H1 (cell line): ENCODE measurements around the gene ZFP1. TPM values are rescaled to one million over a fixed set of nuclear protein-coding genes. Genes with fewer than 3 reads are reported as not detected.

ENCODE experiments used
- CTCF ChIA-PET: fragments of 300-600 bp; sonication (Branson Sonifier 250); formaldehyde crosslinking; loops from one replicate; lab custom pipeline; 2021; ENCODE audit not compliant: partially characterized antibody; lab: Charles Lee
- POLR2A ChIA-PET: fragments of 300-600 bp; sonication (Branson Sonifier 250); formaldehyde crosslinking; loops from one replicate; lab custom pipeline; 2021; ENCODE audit warnings: inconsistent platforms; ENCODE audit not compliant: partially characterized antibody; lab: Charles Lee
- DNase-seq, 2 experiments: peaks; one replicate each; pipeline versions ENCODE4 v3.0.0 to v3.0.0-alpha.2; 2010 to 2022; ENCODE audit warnings: low spot score in 2 of 2, low read depth in 1 of 2, mixed read lengths in 1 of 2
- FAIRE-seq: peaks from 2 replicates; lab custom pipeline; 2011; peaks lifted over from hg19 to GRCh38; lab: Jason Lieb, UNC
- H2AFZ ChIP-seq: 2 replicates; pipeline ENCODE4 v1.8.1; 2012; ENCODE audit warnings: low read length, inconsistent platforms
- H2AK5ac ChIP-seq: 2 replicates; pipeline ENCODE4 v1.6.1; 2013; ENCODE audit warnings: low read depth, low read length
- H2BK120ac ChIP-seq: replicated peaks from 2 replicates; pipeline ENCODE3; 2013; ENCODE audit warnings: low read depth, low read length, inconsistent platforms
- H2BK12ac ChIP-seq: 2 replicates; pipeline ENCODE4 v1.6.1; 2013; ENCODE audit warnings: low read depth, low read length
- H2BK15ac ChIP-seq: 2 replicates; pipeline ENCODE4 v1.6.1; 2013; ENCODE audit warnings: low read length
- H2BK20ac ChIP-seq: 2 replicates; pipeline ENCODE4 v1.6.1; 2013; ENCODE audit warnings: low read length
- H2BK5ac ChIP-seq: 2 replicates; pipeline ENCODE4 v1.6.1; 2013; ENCODE audit warnings: low read depth, low read length
- H3K14ac ChIP-seq: 2 replicates; pipeline ENCODE4 v1.6.1; 2013; ENCODE audit warnings: inconsistent platforms; ENCODE audit not compliant: insufficient read length
- H3K18ac ChIP-seq: 2 replicates; pipeline ENCODE4 v1.6.1; 2013; ENCODE audit warnings: low read length; ENCODE audit errors: extremely low read depth
- H3K23ac ChIP-seq: 2 replicates; pipeline ENCODE4 v1.6.1; 2013; ENCODE audit warnings: inconsistent platforms; ENCODE audit not compliant: insufficient read length
- H3K23me2 ChIP-seq: 2 replicates; pipeline ENCODE4 v1.6.1; 2013; ENCODE audit warnings: low read depth, low read length
- H3K27ac ChIP-seq: 2 replicates; pipeline ENCODE4 v1.6.1; 2011; ENCODE audit warnings: low read depth, low read length, inconsistent platforms
- H3K27me3 ChIP-seq, 4 experiments: replicated peaks in 1 of 4; 1 replicate in 1 of 4; 2 replicates in 3 of 4; pipeline versions ENCODE4 v1.6.1 to v1.8.1; 2011 to 2013; ENCODE audit warnings: low read length in 3 of 4, mild to moderate bottlenecking in 3 of 4, inconsistent platforms in 2 of 4, mixed read lengths in 2 of 4, moderate library complexity in 1 of 4; ENCODE audit not compliant: control insufficient read depth in 3 of 4, insufficient read depth in 3 of 4; ENCODE audit errors: extremely low read depth in 1 of 4
- H3K36me3 ChIP-seq, 4 experiments: 2 replicates each; pipeline versions ENCODE4 v1.6.1 to v1.8.1; 2011 to 2013; ENCODE audit warnings: mild to moderate bottlenecking in 4 of 4, low read length in 3 of 4, moderate library complexity in 2 of 4, control low read depth in 1 of 4, inconsistent platforms in 1 of 4; ENCODE audit not compliant: insufficient read depth in 4 of 4, control insufficient read depth in 2 of 4
- H3K4ac ChIP-seq: replicated peaks from 2 replicates; pipeline ENCODE3; 2013; ENCODE audit warnings: low read length, low read depth, mixed read lengths, inconsistent platforms; ENCODE audit not compliant: insufficient read length
- H3K4me1 ChIP-seq, 4 experiments: replicated peaks in 1 of 4; 1 replicate in 1 of 4; 2 replicates in 3 of 4; pipeline versions ENCODE4 v1.6.1 to v1.8.1; 2011 to 2013; ENCODE audit warnings: low read length in 3 of 4, inconsistent platforms in 2 of 4, mixed read lengths in 1 of 4; ENCODE audit not compliant: insufficient read depth in 4 of 4, control insufficient read depth in 3 of 4
- H3K4me2 ChIP-seq, 2 experiments: 2 replicates each; pipeline versions ENCODE4 v1.6.1 to v1.8.1; 2011 to 2013; ENCODE audit warnings: low read depth in 2 of 2, low read length in 2 of 2, control low read depth in 1 of 2, inconsistent platforms in 1 of 2, mild to moderate bottlenecking in 1 of 2; ENCODE audit not compliant: insufficient read depth in 1 of 2
- H3K4me3 ChIP-seq, 4 experiments: fragments of 200-600, 300-600 bp in 1 of 4; sonication (generic), shearing (Covaris generic), sonication (Bioruptor Twin) in 1 of 4; 2 replicates each; pipeline versions ENCODE4 v1.5.1 to v1.8.1; 2011 to 2016; ENCODE audit warnings: low read length in 4 of 4, low read depth in 3 of 4, control low read depth in 2 of 4, inconsistent platforms in 2 of 4, mild to moderate bottlenecking in 2 of 4, mixed read lengths in 1 of 4, moderate library complexity in 1 of 4; ENCODE audit not compliant: insufficient read depth in 2 of 4; ENCODE audit errors: extremely low read depth in 1 of 4
- H3K56ac ChIP-seq: replicated peaks from 2 replicates; pipeline ENCODE3; 2013; ENCODE audit warnings: low read depth, mild to moderate bottlenecking, mixed read lengths, low read length, inconsistent platforms; ENCODE audit not compliant: insufficient read length
- H3K79me1 ChIP-seq: 2 replicates; pipeline ENCODE4 v1.6.1; 2013; ENCODE audit warnings: low read depth, low read length, control low read depth
- H3K79me2 ChIP-seq, 2 experiments: 2 replicates each; pipeline versions ENCODE4 v1.6.1 to v1.8.1; 2012 to 2013; ENCODE audit warnings: low read length in 2 of 2, mild to moderate bottlenecking in 2 of 2, inconsistent platforms in 1 of 2; ENCODE audit not compliant: insufficient read depth in 2 of 2, control insufficient read depth in 1 of 2
- H3K9ac ChIP-seq, 4 experiments: replicated peaks in 1 of 4; 1 replicate in 1 of 4; 2 replicates in 3 of 4; pipeline versions ENCODE4 v1.6.1 to v1.8.1; 2011 to 2013; ENCODE audit warnings: low read depth in 3 of 4, low read length in 3 of 4, control low read depth in 2 of 4, mild to moderate bottlenecking in 2 of 4, moderate library complexity in 2 of 4, inconsistent platforms in 1 of 4; ENCODE audit errors: extremely low read depth in 1 of 4
- H3K9me3 ChIP-seq, 2 experiments: 2 replicates each; pipeline versions ENCODE4 v1.6.1 to v1.8.1; 2012 to 2013; ENCODE audit warnings: mild to moderate bottlenecking in 2 of 2, moderate library complexity in 2 of 2, control low read depth in 1 of 2, inconsistent platforms in 1 of 2, low read depth in 1 of 2, low read length in 1 of 2, mixed read lengths in 1 of 2; ENCODE audit not compliant: insufficient read depth in 2 of 2
- H4K20me1 ChIP-seq, 2 experiments: replicated peaks in 1 of 2; 2 replicates each; pipeline versions ENCODE3 to v1.8.1; 2011 to 2013; ENCODE audit warnings: inconsistent platforms in 2 of 2, low read length in 2 of 2, mild to moderate bottlenecking in 1 of 2; ENCODE audit not compliant: insufficient read depth in 2 of 2, control insufficient read depth in 1 of 2
- H4K5ac ChIP-seq: 2 replicates; pipeline ENCODE4 v1.6.1; 2013; ENCODE audit warnings: low read length, low read depth, mixed read lengths, inconsistent platforms; ENCODE audit not compliant: insufficient read length
- H4K8ac ChIP-seq: 2 replicates; pipeline ENCODE4 v1.8.0; 2013; ENCODE audit warnings: mild to moderate bottlenecking, moderate library complexity, low read length, inconsistent platforms; ENCODE audit not compliant: insufficient read depth; ENCODE audit errors: extremely low read depth
- H4K91ac ChIP-seq: replicated peaks from 2 replicates; pipeline ENCODE3; 2013; ENCODE audit warnings: low read length, mixed read lengths, inconsistent platforms; ENCODE audit not compliant: insufficient read length
- CTCF ChIP-seq, 3 experiments: IDR thresholded peaks; 1 replicate in 2 of 3; 2 replicates in 1 of 3; pipeline versions ENCODE4 v1.5.1 to v1.6.1; 2011; ENCODE audit warnings: low read length in 3 of 3, mild to moderate bottlenecking in 3 of 3, inconsistent platforms in 2 of 3, low read depth in 1 of 3, moderate library complexity in 1 of 3; ENCODE audit not compliant: insufficient read depth in 1 of 3; ENCODE audit errors: control extremely low read depth in 1 of 3
- HDAC6 ChIP-seq: IDR thresholded peaks from one replicate; pipeline ENCODE4 v1.7.1; 2012; ENCODE audit warnings: low read depth, mild to moderate bottlenecking, inconsistent platforms, low read length, moderate library complexity
- RAD21 ChIP-seq, 2 experiments: IDR thresholded peaks in 1 of 2; conservative IDR thresholded peaks in 1 of 2; 2 replicates each; pipeline ENCODE4 v1.6.1; 2011; ENCODE audit warnings: low read depth in 2 of 2, low read length in 2 of 2, improper control_type of control experiment in 1 of 2, inconsistent platforms in 1 of 2, mild to moderate bottlenecking in 1 of 2, moderate library complexity in 1 of 2
- SP1 ChIP-seq: IDR thresholded peaks from 2 replicates; pipeline ENCODE4 v1.6.1; 2011; ENCODE audit warnings: low read depth, low read length
- SUZ12 ChIP-seq: fragments of 200-600 bp; sonication (generic); IDR thresholded peaks from 2 replicates; pipeline ENCODE4 v1.6.1; 2012; ENCODE audit warnings: mild to moderate bottlenecking, inconsistent platforms, low read length, moderate library complexity, mixed read lengths
- TAF7 ChIP-seq: optimal IDR thresholded peaks from 2 replicates; pipeline ENCODE3; 2011; ENCODE audit warnings: low read depth, mild to moderate bottlenecking, inconsistent platforms, low read length, moderate library complexity, borderline replicate concordance
- WGBS, 2 experiments: shearing (Covaris generic) in 1 of 2; methylation state at CpG; one replicate each; pipeline versions ENCODE4 v1.1.6 to v1.1.7; 2013 to 2015; ENCODE audit warnings: low lambda C conversion rate in 2 of 2, mixed read lengths in 2 of 2, inconsistent platforms in 1 of 2, low coverage in 1 of 2, missing lambda C conversion rate in 1 of 2; ENCODE audit not compliant: insufficient replicate concordance in 2 of 2, insufficient coverage in 1 of 2, insufficient read length in 1 of 2; ENCODE audit errors: extremely low coverage in 1 of 2, missing lambda C conversion rate in 1 of 2; 5-methylcytosine and 5-hydroxymethylcytosine counted together
- polyA plus RNA-seq, 7 experiments: library from polyadenylated mRNA; depleted of rRNA in 3 of 7; stranded (reverse) in 5 of 7; unstranded in 2 of 7; fragments of >200 nt in 5 of 7; fragments of 200-250 nt in 2 of 7; gene quantifications; 1 replicate in 5 of 7; 2 replicates in 1 of 7; 4 replicates in 1 of 7; pipeline versions ENCODE4 v1.2.1 to v1.2.3, GENCODE V29; 2011 to 2013; ENCODE audit warnings: missing spikeins in 2 of 7, mixed read lengths in 2 of 7
- total RNA-seq: library from RNA; stranded (reverse); fragmentation: NEBNext Ultra II Directional; extraction: Animal tissue kit (Norgen Biotek cat#: 25700); gene quantifications from 2 replicates; pipeline ENCODE4 v1.2.1, GENCODE V29; 2021

The ZFP1 gene
- total and polyA plus RNA-seq, 2 of the 8 experiments (the other 6 are each of a cell fraction or from before 2014, with no cell fraction given): 4.0 to 11.2 TPM

- H4K91ac ChIP-seq: no peak overlapping the region
- no peaks in the 10 kb centered on the region for H3K27me3 ChIP-seq
- no peak overlapping the region for H3K9ac ChIP-seq
- no peak overlapping the region for H3K23ac ChIP-seq
- no peak overlapping the region for H3K14ac ChIP-seq
- no peak for FAIRE-seq
- H3K18ac ChIP-seq: no peak overlapping the region
- POLR2A ChIA-PET: interaction anchor here (1.8 to 6.0 kb wide), 5 partner anchors 8 to 16 kb away, joined by 4 to 42 read pairs (median 8); partner anchors contain the start of gene LDHD
- no peak overlapping the region for H2BK15ac ChIP-seq
- peak overlapping the region; percentile 75 for H4K8ac ChIP-seq
- 0 out of 2 replicates have a peak overlapping the region, but pooled peaks have one; percentile 12 for H2BK5ac ChIP-seq
- H4K20me1 ChIP-seq: peaks cover 3 to 9% of the 10 kb centered on the region in 2 experiments
- no peak overlapping the region for H3K56ac ChIP-seq
- CTCF ChIA-PET: interaction anchor here (1.0 to 16.3 kb wide), 5 partner anchors 17 to 397 kb away, joined by 3 to 171 read pairs (median 8); partner anchors contain the start of gene ZNRF1
- no peaks in the 10 kb centered on the region for H3K9me3 ChIP-seq
- H3K23me2 ChIP-seq: no peaks in the 10 kb centered on the region; the same call in 1 of the 2 replicates
- H4K5ac ChIP-seq: no peak overlapping the region
- no peak overlapping the region for H2BK12ac ChIP-seq
- H3K4me2 ChIP-seq: no peak overlapping the region
- H3K79me2 ChIP-seq: peaks cover 0 to 13% of the 10 kb centered on the region in 2 experiments; a peak in 1 of 4 replicates
- H3K27ac ChIP-seq: 0 out of 2 replicates have a peak overlapping the region, but pooled peaks have one; percentile 4
- H2BK120ac ChIP-seq: no peak overlapping the region
- H3K36me3 ChIP-seq: peaks cover 0 to 4% (median 0%) of the 10 kb centered on the region in 4 experiments; a peak in 2 of 8 replicates
- H3K4ac ChIP-seq: no peak overlapping the region
- DNase-seq: no peak
- H3K4me1 ChIP-seq: peaks cover 8 to 30% (median 23%) of the 10 kb centered on the region in 4 experiments
- H2AFZ ChIP-seq: no peak overlapping the region
- no peak overlapping the region for H2AK5ac ChIP-seq
- H2BK20ac ChIP-seq: no peak overlapping the region
- H3K79me1 ChIP-seq: peaks cover 9% of the 10 kb centered on the region
- 89% methylated on average over 20 of the region's 20 CpGs; no CpG with 5 or more reads in 1 of the 2 experiments for WGBS, 2 experiments
- no peak overlapping the region for H3K4me3 ChIP-seq
- no peak for TF ChIP-seq TAF7
- no peak for TF ChIP-seq HDAC6
- no peak for TF ChIP-seq CTCF (IDR thresholded peaks at IDR 0.05; ENCODE audit: control extremely low read depth in 1 of 3, insufficient read depth in 1 of 3, low read depth in 1 of 3, low read length in 3 of 3)
- no peak for TF ChIP-seq SP1
- TF ChIP-seq SUZ12: no peak
- TF ChIP-seq RAD21 (IDR thresholded peaks at IDR 0.05 in 1 of 2, conservative IDR thresholded peaks at IDR 0.05 in 1 of 2; ENCODE audit: low read depth in 2 of 2, low read length in 2 of 2): no peak
Observed at GRCh38 chr16:75106351-75107274, 41.7 kb upstream of the ZFP1 start.
